Epidermal melanocyte (primary cell): ENCODE data around the gene RARG.
"Not testable (repeated sequence)": the region's sequence is repeated elsewhere in the genome, so short reads cannot be mapped to it uniquely, and the experiment has no call there.

ENCODE experiments used
- DNase-seq: peaks from one replicate; pipeline ENCODE4 v3.0.0; 2011; ENCODE audit warnings: low spot score; ENCODE audit not compliant: insufficient read length

The RARG gene

DNA sequence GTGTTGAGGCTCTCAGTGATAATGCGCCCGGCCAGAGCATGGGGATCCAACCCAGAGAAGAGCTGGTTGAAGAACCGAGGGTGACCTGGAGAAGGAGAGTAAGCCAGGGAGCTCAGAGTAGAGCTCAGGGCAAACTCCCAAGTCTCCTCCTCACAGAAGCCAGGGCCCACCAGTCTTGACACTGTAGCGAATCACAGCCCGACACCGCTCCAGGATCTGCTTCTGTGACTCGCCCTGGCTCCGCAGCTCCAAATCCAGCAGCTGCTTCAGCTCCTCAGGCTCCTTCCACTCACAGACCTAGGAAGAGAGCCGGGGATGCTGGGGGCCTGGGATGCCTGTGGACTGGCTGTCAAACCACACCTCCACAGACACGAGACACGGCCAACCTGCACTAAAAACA is 59.7 kb downstream of the RARG start:
- DNase-seq, result no peak

- DNase-seq, result no peak
Measured at GRCh38 chr12:53171725-53172329, 60.2 kb downstream of the RARG start.

DNA sequence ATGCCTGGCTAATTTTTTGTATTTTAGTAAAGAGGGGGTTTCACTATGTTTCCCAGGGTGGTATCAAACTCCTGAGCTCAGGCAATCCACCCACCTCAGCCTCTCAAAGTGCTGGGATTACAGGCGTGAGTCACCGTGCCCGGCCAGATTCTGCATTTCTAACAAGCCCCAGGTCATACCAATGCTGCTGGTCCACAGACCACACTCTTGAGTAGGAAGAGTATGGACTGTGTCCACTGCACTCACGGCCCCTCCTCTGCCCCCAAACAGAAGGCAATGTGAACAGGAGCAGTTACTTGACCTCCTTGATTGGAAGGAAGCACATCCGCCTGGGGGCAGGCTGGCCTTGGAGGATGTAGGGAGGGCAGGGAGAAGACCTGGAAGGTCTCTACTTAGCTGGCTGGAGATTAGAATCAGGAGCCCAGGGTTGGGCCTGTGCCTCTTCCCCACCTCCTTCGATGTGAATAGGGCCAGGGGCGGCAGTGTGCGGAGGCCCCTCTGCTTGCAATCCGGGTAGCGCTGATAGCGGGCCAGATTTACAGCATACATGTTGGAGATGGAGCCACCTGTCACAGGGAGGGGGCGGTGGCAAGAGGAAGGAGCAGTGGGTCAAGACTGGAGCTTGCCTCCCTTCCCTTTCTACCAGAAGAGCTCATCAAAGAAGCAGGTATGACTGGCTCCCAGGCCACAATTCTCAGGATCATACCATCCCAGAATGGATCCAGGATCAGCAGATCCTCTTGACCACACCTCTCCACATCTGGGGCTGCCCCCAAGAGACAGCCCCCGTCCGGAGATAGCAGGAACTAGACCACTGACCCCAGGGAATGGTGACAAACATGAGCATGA is 60.9 kb downstream of the RARG start:
- no peak for DNase-seq

GRCh38 chr12:53170215-53170614 is 61.8 kb downstream of the RARG start:
- DNase-seq, result no peak

- DNase-seq, result no peak
Measured at GRCh38 chr12:53169644-53170043, 62.4 kb downstream of the RARG start.

DNA sequence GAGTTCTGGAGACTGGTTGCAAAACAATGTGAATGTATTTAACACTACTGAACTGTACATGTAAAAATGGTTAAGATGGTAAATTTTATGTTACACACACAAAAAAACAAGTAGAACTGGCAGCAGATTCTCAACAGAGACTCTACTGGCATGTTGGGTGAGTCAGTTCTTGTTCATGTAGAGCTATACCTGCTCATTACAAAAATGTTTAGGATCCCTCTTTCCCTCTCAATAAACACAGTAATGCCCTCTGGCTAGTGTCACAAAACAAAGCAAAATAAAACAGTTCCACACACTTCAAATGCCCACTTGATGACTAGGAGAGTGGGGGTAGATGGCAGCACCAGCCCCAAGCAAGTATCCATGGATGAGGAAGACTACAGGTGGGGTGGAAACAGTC is 65.2 kb downstream of the RARG start:
- no peak for DNase-seq

DNA sequence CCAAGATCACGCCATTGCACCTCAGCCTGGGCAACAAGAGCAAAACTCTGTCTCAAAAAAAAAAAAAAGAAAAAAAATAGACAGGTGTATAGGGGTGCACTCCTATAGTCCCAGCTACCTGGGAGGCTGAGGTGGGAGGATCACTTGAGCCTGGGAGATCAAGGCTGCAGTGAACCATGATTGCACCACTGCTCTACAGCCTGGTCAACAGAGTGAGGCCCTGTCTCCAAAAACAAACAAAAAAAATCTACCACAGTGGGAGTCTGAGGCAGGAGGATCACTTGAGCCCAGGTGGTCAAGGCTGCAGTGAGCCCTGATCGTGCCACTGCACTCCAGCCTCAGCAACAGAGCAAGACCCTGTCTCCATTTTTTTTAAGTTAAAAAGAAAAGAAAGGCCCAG is 69.0 kb downstream of the RARG start:
- DNase-seq, result not testable (repeated sequence)

- DNase-seq, result no peak
Measured at GRCh38 chr12:53161119-53161911, 70.7 kb downstream of the RARG start.

GRCh38 chr12:53160673-53161072 is 71.3 kb downstream of the RARG start:
- no peak for DNase-seq
